ENCODE results near the gene CLCC1. TPM values are rescaled to one million over a fixed set of nuclear protein-coding genes. Genes with fewer than 3 reads are reported as not detected.

Gene CLCC1
- total RNA-seq, 2 donors from 2014 or later = 18.9 to 25.1 TPM

GRCh38 chr1:108957888-108958287 lies 5.4 kb downstream of the CLCC1 start:
- Histone ChIP-seq H3K4me3 (no peak overlapping the region), H3K9ac (ENCODE audit: low read depth in 2 of 2, low read length in 2 of 2) (no peak overlapping the region), H3K27ac (no peak overlapping the region), H3K4me1 (peaks cover 6% of the 10 kb centered on the region), H3K27me3 (no peaks in the 10 kb centered on the region), H3K9me3 (no peaks in the 10 kb centered on the region), H3K36me3 (no peaks in the 10 kb centered on the region)
- intact Hi-C loops (cut with DNase I) = no loop called here
- no peak for DNase-seq
- TF ChIP-seq, protein P1, sequence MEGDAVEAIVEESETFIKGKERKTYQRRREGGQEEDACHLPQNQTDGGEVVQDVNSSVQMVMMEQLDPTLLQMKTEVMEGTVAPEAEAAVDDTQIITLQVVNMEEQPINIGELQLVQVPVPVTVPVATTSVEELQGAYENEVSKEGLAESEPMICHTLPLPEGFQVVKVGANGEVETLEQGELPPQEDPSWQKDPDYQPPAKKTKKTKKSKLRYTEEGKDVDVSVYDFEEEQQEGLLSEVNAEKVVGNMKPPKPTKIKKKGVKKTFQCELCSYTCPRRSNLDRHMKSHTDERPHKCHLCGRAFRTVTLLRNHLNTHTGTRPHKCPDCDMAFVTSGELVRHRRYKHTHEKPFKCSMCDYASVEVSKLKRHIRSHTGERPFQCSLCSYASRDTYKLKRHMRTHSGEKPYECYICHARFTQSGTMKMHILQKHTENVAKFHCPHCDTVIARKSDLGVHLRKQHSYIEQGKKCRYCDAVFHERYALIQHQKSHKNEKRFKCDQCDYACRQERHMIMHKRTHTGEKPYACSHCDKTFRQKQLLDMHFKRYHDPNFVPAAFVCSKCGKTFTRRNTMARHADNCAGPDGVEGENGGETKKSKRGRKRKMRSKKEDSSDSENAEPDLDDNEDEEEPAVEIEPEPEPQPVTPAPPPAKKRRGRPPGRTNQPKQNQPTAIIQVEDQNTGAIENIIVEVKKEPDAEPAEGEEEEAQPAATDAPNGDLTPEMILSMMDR (IDR thresholded peaks at IDR 0.05) = no peak

GRCh38 chr1:108955881-108956280 lies 7.4 kb downstream of the CLCC1 start:
- intact Hi-C loops (cut with DNase I) = no loop called here
- H3K36me3 ChIP-seq = no peaks in the 10 kb centered on the region
- TF ChIP-seq, protein P1 (IDR thresholded peaks at IDR 0.05) = no peak
- no peaks in the 10 kb centered on the region for H3K9me3 ChIP-seq
- H3K4me1 ChIP-seq = no peaks in the 10 kb centered on the region
- H3K4me3 ChIP-seq = no peak overlapping the region
- no peak for DNase-seq
- H3K27me3 ChIP-seq = no peaks in the 10 kb centered on the region
- no peak overlapping the region for H3K9ac ChIP-seq (ENCODE audit: low read depth in 2 of 2, low read length in 2 of 2)
- no peak overlapping the region for H3K27ac ChIP-seq

DNA sequence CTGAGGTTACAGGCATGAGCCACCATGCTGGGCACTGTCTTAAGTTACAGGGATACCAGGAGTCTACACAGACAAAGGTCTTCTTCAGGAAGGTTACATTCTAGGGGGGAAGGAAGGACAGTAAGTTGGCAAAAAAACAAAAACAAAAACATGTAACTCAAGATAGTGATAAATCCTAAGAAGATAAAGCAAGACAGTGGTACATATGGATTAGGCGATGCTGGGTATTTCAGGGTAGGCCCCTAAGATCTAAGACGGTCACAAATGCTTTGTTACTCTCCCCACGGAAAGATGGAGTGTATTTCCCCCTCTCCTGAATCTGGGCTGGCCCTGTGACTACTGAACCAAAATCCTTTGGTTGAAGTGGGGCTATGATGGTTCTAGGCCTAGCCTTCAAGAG lies 8.2 kb downstream of the CLCC1 start:
- no peaks in the 10 kb centered on the region for H3K36me3 ChIP-seq

GRCh38 chr1:108953452-108953851 lies 9.8 kb downstream of the CLCC1 start:
- H3K27ac ChIP-seq = no peak overlapping the region
- H3K27me3 ChIP-seq = no peaks in the 10 kb centered on the region
- H3K36me3 ChIP-seq = no peaks in the 10 kb centered on the region
- TF ChIP-seq, protein P1 (IDR thresholded peaks at IDR 0.05) = no peak
- no peak overlapping the region for H3K4me3 ChIP-seq
- DNase-seq = no peak
- H3K4me1 ChIP-seq = no peaks in the 10 kb centered on the region
- no peaks in the 10 kb centered on the region for H3K9me3 ChIP-seq
- intact Hi-C loops (cut with DNase I) = no loop called here
- H3K9ac ChIP-seq (ENCODE audit: low read depth in 2 of 2, low read length in 2 of 2) = no peak overlapping the region

More for the DNA sequence above, 8.2 kb downstream of the CLCC1 start:
- no peak for DNase-seq
- no peaks in the 10 kb centered on the region for H3K27me3 ChIP-seq
- no peaks in the 10 kb centered on the region for H3K4me1 ChIP-seq
- intact Hi-C loops (cut with DNase I) = no loop called here
- H3K27ac ChIP-seq = no peak overlapping the region
- H3K9me3 ChIP-seq = no peaks in the 10 kb centered on the region
- TF ChIP-seq, protein P1 (IDR thresholded peaks at IDR 0.05) = no peak
- no peak overlapping the region for H3K9ac ChIP-seq (ENCODE audit: low read depth in 2 of 2, low read length in 2 of 2)
- H3K4me3 ChIP-seq = no peak overlapping the region

- Histone ChIP-seq H3K36me3 (no peaks in the 10 kb centered on the region), H3K9me3 (no peaks in the 10 kb centered on the region), H3K4me3 (no peak overlapping the region), H3K27ac (no peak overlapping the region), H3K4me1 (no peaks in the 10 kb centered on the region), H3K27me3 (no peaks in the 10 kb centered on the region), H3K9ac (ENCODE audit: low read depth in 2 of 2, low read length in 2 of 2) (no peak overlapping the region)
- no peak for DNase-seq
- intact Hi-C loops (cut with DNase I) = no loop called here
- TF ChIP-seq, protein P1 (IDR thresholded peaks at IDR 0.05) = no peak
Observed at GRCh38 chr1:108951242-108951641, 12.0 kb downstream of the CLCC1 start.

DNA sequence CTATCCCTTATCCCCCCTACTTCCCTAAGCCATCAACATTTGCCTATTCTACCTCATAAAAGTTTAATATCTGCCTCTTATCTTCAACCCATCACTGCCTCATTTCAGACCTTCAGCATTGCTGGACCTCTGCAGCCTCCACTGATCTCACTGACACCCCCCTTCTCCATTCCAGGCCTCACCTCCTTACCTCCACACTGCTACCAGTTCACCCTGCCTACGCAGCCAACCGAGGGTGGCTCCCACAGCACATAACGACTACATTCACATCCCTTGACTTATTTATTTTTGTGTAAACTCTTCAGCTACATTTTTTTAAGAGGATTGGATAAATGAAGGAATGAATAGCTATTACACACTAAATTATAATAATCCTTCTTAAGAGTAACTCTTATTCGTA lies 14.2 kb downstream of the CLCC1 start:
- H3K27ac ChIP-seq = no peak overlapping the region
- no peaks in the 10 kb centered on the region for H3K4me1 ChIP-seq
- no peaks in the 10 kb centered on the region for H3K9me3 ChIP-seq
- H3K9ac ChIP-seq (ENCODE audit: low read depth in 2 of 2, low read length in 2 of 2) = no peak overlapping the region
- no peak overlapping the region for H3K4me3 ChIP-seq
- no peak for DNase-seq
- H3K36me3 ChIP-seq = no peaks in the 10 kb centered on the region
- intact Hi-C loops (cut with DNase I) = no loop called here
- H3K27me3 ChIP-seq = no peaks in the 10 kb centered on the region
- TF ChIP-seq, protein P1 (IDR thresholded peaks at IDR 0.05) = no peak
